Cardiac fibroblast (primary cell): ENCODE data around the gene ADRB1.

Source experiments
- DNase-seq, 2 donors: peaks; one replicate each; pipeline versions ENCODE4 v3.0.0 to v3.0.0-alpha.2; 2010; ENCODE audit warnings: low read depth in 2 of 2
- H3K4me3 ChIP-seq, 2 donors: replicated peaks in 1 of 2; 1 replicate in 1 of 2; 2 replicates in 1 of 2; pipeline ENCODE4 v1.5.1; 2011; ENCODE audit warnings: low read depth in 2 of 2, low read length in 2 of 2, mild to moderate bottlenecking in 2 of 2, moderate library complexity in 1 of 2
- CTCF ChIP-seq: IDR thresholded peaks from one replicate; pipeline ENCODE4 v1.5.1; 2011; ENCODE audit warnings: low read depth, mild to moderate bottlenecking, low read length, inconsistent platforms

ADRB1 gene

GRCh38 chr10:114052255-114052654, 8.6 kb downstream of the ADRB1 start:
- H3K4me3 ChIP-seq: no peak overlapping the region
- no peak for TF ChIP-seq CTCF
- DNase-seq: no peak

GRCh38 chr10:114053946-114054345, 10.3 kb downstream of the ADRB1 start:
- H3K4me3 ChIP-seq: no peak overlapping the region
- TF ChIP-seq CTCF: no peak
- DNase-seq: no peak

GRCh38 chr10:114057855-114058254, 14.2 kb downstream of the ADRB1 start:
- no peak for DNase-seq
- TF ChIP-seq CTCF: no peak

GRCh38 chr10:114058297-114058696, 14.6 kb downstream of the ADRB1 start:
- no peak for TF ChIP-seq CTCF
- H3K4me3 ChIP-seq: no peak overlapping the region
- no peak for DNase-seq

More at GRCh38 chr10:114057855-114058254, 14.2 kb downstream of the ADRB1 start:
- H3K4me3 ChIP-seq: no peak overlapping the region

- TF ChIP-seq CTCF: no peak
- no peak overlapping the region for H3K4me3 ChIP-seq
- DNase-seq: no peak
These were observed 15.9 kb downstream of the ADRB1 start for GRCh38 chr10:114059561-114059960.

- no peak overlapping the region for H3K4me3 ChIP-seq
- DNase-seq: no peak
- TF ChIP-seq CTCF: no peak
These were observed 16.8 kb downstream of the ADRB1 start for GRCh38 chr10:114060456-114060855.

- no peak for TF ChIP-seq CTCF
- no peak for DNase-seq
- no peak overlapping the region for H3K4me3 ChIP-seq
These were observed 17.5 kb downstream of the ADRB1 start for GRCh38 chr10:114061148-114061547.
